Left lung (tissue), 10 donors: Measurements from ENCODE around the gene EPC2. TPM values are rescaled to one million over a fixed set of nuclear protein-coding genes. Genes with fewer than 3 reads are reported as not detected.

Experiments used
- ATAC-seq: fragments of 200-7000 bp; cut with Tn5 transposase; one replicate; pipeline ENCODE4 v1.9.1; 2020; ENCODE audit warnings: moderate library complexity
- DNase-seq, 4 donors: peaks; one replicate each; pipeline ENCODE4 v3.0.0-alpha.2; 2013 to 2020
- H3K27ac ChIP-seq, 2 donors: fragments of 200-600 bp; sonication (generic) in 1 of 2; one replicate each; pipeline versions ENCODE4 v1.5.0 to v1.8.0; 2020 to 2021
- H3K27me3 ChIP-seq, 2 donors: fragments of 200-600 bp; sonication (generic) in 1 of 2; one replicate each; pipeline versions ENCODE4 v1.5.0 to v1.8.0; 2020 to 2021
- H3K36me3 ChIP-seq, 2 donors: fragments of 200-600 bp; sonication (generic) in 1 of 2; one replicate each; pipeline versions ENCODE4 v1.5.0 to v1.8.0; 2020 to 2021
- H3K4me1 ChIP-seq, 2 donors: fragments of 200-600 bp; one replicate each; pipeline ENCODE4 v1.8.0; 2021
- H3K4me3 ChIP-seq, 2 donors: fragments of 200-600 bp; sonication (generic) in 1 of 2; one replicate each; pipeline versions ENCODE4 v1.5.0 to v1.8.0; 2020 to 2021; ENCODE audit warnings: mild to moderate bottlenecking in 1 of 2
- H3K9me3 ChIP-seq, 2 donors: fragments of 200-600 bp; sonication (generic) in 1 of 2; one replicate each; pipeline versions ENCODE4 v1.5.0 to v1.8.0; 2020 to 2021
- CTCF ChIP-seq, 2 donors: fragments of 200-600 bp; sonication (generic) in 1 of 2; IDR thresholded peaks; one replicate each; pipeline versions ENCODE4 v1.5.0 to v1.8.0; 2021; ENCODE audit warnings: antibody characterized with exemption in 2 of 2
- intact Hi-C, 2 donors: fragments of 100-400 bp; cut with DNase I; formaldehyde crosslinking; loops; one replicate each; pipeline versions ENCODE4 v1.11.2 to v1.14.2; 2022
- polyA plus RNA-seq, 6 donors: library from polyadenylated mRNA; unstranded; fragments of 120-200 nt; gene quantifications; one replicate each; pipeline ENCODE4 v1.2.1, GENCODE V29; 2013; ENCODE audit not compliant: insufficient read length in 6 of 6
- total RNA-seq, 2 donors: library from RNA; stranded (reverse); fragmentation: NEBNext Ultra II Directional; extraction: Animal tissue kit (Norgen Biotek cat#: 25700); gene quantifications; one replicate each; pipeline ENCODE4 v1.2.1, GENCODE V29; 2021
- donor health status: DM: no; HTN: yes; CAD: no.
- donor health status: DM: no; HTN: no; CAD: no.

Gene EPC2
- total and polyA plus RNA-seq, 8 donors: 28.7 to 65.5 (median 60.6) TPM

- peak; percentile 27 to 75 (median 58) for DNase-seq
- intact Hi-C loops: no loop called here
- peak; percentile 43 for ATAC-seq
- Histone ChIP-seq H3K27ac (peak overlapping the region in 1 of 2 donors; percentile 16), H3K36me3 (peaks cover 0 to 9% of the 10 kb centered on the region in 2 donors), H3K4me3 (no peak overlapping the region), H3K9me3 (no peaks in the 10 kb centered on the region), H3K4me1 (peaks cover 10 to 40% of the 10 kb centered on the region in 2 donors), H3K27me3 (no peaks in the 10 kb centered on the region)
- TF ChIP-seq CTCF (IDR thresholded peaks at IDR 0.05): no peak
Measured at GRCh38 chr2:148720501-148721001, 76.0 kb downstream of the EPC2 start.

GRCh38 chr2:148721520-148721931 is 77.0 kb downstream of the EPC2 start:
- H3K9me3 ChIP-seq: no peaks in the 10 kb centered on the region
- H3K27me3 ChIP-seq: no peaks in the 10 kb centered on the region
- peak; percentile 35 for ATAC-seq
- intact Hi-C loops: no loop called here
- DNase-seq: no peak
- H3K4me3 ChIP-seq: no peak overlapping the region
- H3K27ac ChIP-seq: peak overlapping the region in 1 of 2 donors; percentile 16
- peaks cover 0 to 9% of the 10 kb centered on the region in 2 donors for H3K36me3 ChIP-seq
- TF ChIP-seq CTCF (IDR thresholded peaks at IDR 0.05): no peak
- H3K4me1 ChIP-seq: peaks cover 10 to 43% of the 10 kb centered on the region in 2 donors

GRCh38 chr2:148721991-148722777 is 77.6 kb downstream of the EPC2 start:
- Histone ChIP-seq H3K4me3 (no peak overlapping the region), H3K9me3 (peaks cover 0 to 2% of the 10 kb centered on the region in 2 donors), H3K36me3 (peaks cover 0 to 9% of the 10 kb centered on the region in 2 donors), H3K27me3 (no peaks in the 10 kb centered on the region), H3K4me1 (peaks cover 10 to 43% of the 10 kb centered on the region in 2 donors), H3K27ac (no peak overlapping the region)
- ATAC-seq (no peak), DNase-seq (no peak)
- TF ChIP-seq CTCF (IDR thresholded peaks at IDR 0.05): no peak
- intact Hi-C loops: no loop called here

- Histone ChIP-seq H3K4me1 (peaks cover 10 to 34% of the 10 kb centered on the region in 2 donors), H3K4me3 (no peak overlapping the region), H3K27me3 (no peaks in the 10 kb centered on the region), H3K9me3 (peaks cover 0 to 2% of the 10 kb centered on the region in 2 donors), H3K36me3 (no peaks in the 10 kb centered on the region), H3K27ac (no peak overlapping the region)
- ATAC-seq (no peak), DNase-seq (no peak)
- TF ChIP-seq CTCF (IDR thresholded peaks at IDR 0.05): no peak
- intact Hi-C loops: no loop called here
Measured at GRCh38 chr2:148725564-148725963, 81.0 kb downstream of the EPC2 start.

GRCh38 chr2:148726228-148726627 is 81.7 kb downstream of the EPC2 start:
- no peak for TF ChIP-seq CTCF (IDR thresholded peaks at IDR 0.05)
- no peak for ATAC-seq
- Histone ChIP-seq H3K4me1 (peaks cover 6 to 27% of the 10 kb centered on the region in 2 donors), H3K27me3 (no peaks in the 10 kb centered on the region), H3K27ac (no peak overlapping the region), H3K4me3 (no peak overlapping the region), H3K9me3 (peaks cover 0 to 2% of the 10 kb centered on the region in 2 donors), H3K36me3 (no peaks in the 10 kb centered on the region)
- no peak for DNase-seq
- intact Hi-C loops: no loop called here
